Activated T-cell treated with anti-CD3 and anti-CD28 coated beads, Interleukin-2, amount 50 U/mL, for 72 hours (primary cell): ENCODE measurements around the gene NHSL1. TPM values are rescaled to one million over a fixed set of nuclear protein-coding genes. Genes with fewer than 3 reads are reported as not detected.
"Not testable (repeated sequence)": the region's sequence is repeated elsewhere in the genome, so short reads cannot be mapped to it uniquely, and the experiment has no call there.

ENCODE experiments used
- ATAC-seq, 2 donors: fragments of 150-1000 bp; cut with Tn5 transposase; replicated peaks in 1 of 2; 2 replicates each; pipeline ENCODE4 v1.10.0; 2021; ENCODE audit warnings: moderate library complexity in 2 of 2, mild to moderate bottlenecking in 1 of 2
- DNase-seq, 2 donors: peaks; one replicate each; pipeline ENCODE4 v3.0.0; 2021 to 2022; ENCODE audit warnings: mixed read lengths in 1 of 2
- H3K27ac Mint-ChIP-seq: one replicate; pipeline ENCODE4 v1.8.0; 2022; ENCODE audit warnings: mild to moderate bottlenecking, moderate library complexity, mixed read lengths
- H3K27me3 Mint-ChIP-seq: one replicate; pipeline ENCODE4 v1.8.0; 2022; ENCODE audit warnings: low read depth, mixed read lengths
- H3K36me3 Mint-ChIP-seq, 2 donors: one replicate each; pipeline ENCODE4 v1.8.0; 2022; ENCODE audit warnings: mixed read lengths in 2 of 2, mild to moderate bottlenecking in 1 of 2; ENCODE audit not compliant: insufficient read depth in 2 of 2
- H3K4me1 Mint-ChIP-seq: one replicate; pipeline ENCODE4 v1.8.0; 2022; ENCODE audit warnings: low read depth, mixed read lengths
- H3K4me3 Mint-ChIP-seq, 2 donors: one replicate each; pipeline ENCODE4 v1.8.0; 2022; ENCODE audit warnings: mild to moderate bottlenecking in 2 of 2, mixed read lengths in 2 of 2, moderate library complexity in 2 of 2
- H3K9me3 Mint-ChIP-seq, 2 donors: one replicate each; pipeline ENCODE4 v1.8.0; 2022; ENCODE audit warnings: mixed read lengths in 2 of 2
- total RNA-seq, 2 donors: library from RNA; stranded (reverse); gene quantifications; one replicate each; pipeline ENCODE4 v1.2.3, GENCODE V29; 2022

Gene NHSL1
- total RNA-seq, 2 donors from 2014 or later: 1.2 to 1.6 TPM

DNA sequence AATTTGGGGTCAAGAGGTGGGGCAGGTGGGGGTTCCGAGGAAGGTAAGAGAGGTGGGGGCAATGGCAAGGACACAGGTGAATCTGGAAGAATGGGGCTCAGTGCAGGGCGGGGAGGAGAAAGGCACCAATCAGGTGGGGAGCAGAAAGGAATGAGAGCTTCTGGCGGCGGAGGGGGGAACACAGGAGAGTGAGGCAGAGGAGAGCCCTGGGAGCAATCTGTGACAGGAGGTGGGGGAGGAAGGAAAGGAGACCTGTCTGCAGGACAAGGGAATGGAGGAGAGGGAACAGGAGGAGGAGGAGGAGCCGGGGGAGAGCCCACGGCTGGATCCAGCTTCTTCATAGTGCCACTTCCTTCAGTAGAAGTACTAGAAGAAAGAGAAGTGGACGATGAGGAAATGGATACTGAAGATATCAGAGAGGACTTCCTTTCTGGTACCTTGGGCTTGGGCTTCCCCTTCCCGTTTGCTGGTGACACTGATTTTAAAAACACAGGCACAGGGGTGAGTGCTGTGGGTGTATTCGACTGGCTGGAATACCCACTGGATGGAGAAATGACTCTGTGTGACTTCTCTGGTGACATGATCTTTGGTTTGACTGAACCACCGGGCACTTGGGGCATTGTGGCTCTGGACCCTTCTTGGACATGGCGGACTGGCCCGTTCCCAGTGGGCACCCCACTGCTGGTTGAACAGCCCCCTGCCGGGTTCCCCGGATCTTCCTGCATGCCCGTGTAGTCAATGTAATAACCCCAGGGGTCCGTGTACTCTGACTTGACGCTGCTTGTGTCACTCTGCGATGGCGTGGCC is 67.8 kb downstream of the NHSL1 start:
- DNase-seq: no peak
- Mint-ChIP-seq H3K4me3 (no peak overlapping the region), H3K4me1 (no peaks in the 10 kb centered on the region), H3K27me3 (no peaks in the 10 kb centered on the region), H3K9me3 (no peaks in the 10 kb centered on the region), H3K27ac (no peak overlapping the region), H3K36me3 (no peaks in the 10 kb centered on the region)
- no peak for ATAC-seq

DNA sequence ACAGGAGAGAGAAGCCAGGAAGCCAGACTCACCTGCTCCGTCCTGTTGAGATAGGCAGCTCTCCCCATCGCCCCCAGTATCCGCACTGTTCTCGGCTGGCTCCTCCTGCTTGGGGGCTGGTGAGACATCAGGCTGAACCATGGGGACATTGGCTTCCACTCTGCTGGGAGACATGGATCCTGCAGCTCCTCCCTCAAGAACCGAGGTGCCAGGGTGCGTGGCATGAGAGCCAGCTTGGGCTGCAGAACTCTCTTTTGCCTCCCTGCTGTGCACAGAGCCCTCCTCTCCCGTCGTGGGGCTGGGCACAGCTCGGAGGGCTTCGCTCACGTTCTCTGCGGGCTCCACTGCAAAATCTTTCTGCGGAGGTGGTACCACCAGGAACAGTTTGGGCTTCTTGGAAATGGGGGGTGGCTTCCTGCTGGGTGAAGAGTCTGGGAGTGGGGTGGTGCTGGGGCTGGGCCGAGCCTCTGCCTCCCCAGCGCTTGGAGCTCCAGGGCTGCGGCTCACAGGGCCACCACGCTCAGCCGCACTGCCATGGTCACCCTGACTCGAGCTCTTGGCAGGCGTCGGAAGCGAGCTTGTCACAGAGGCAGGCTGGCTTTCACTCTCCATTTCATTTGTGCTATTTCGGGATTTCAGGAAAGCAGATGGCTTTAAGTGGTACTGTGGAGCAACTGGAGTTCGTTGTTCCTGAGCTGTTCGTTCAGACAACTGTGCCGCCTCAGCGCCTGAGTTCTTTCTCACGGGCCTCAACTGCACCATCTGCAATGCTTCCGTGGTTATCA is 68.7 kb downstream of the NHSL1 start:
- H3K27ac Mint-ChIP-seq: no peak overlapping the region
- DNase-seq (no peak), ATAC-seq (no peak)
- no peaks in the 10 kb centered on the region for H3K36me3 Mint-ChIP-seq
- H3K4me3 Mint-ChIP-seq: no peak overlapping the region
- no peaks in the 10 kb centered on the region for H3K27me3 Mint-ChIP-seq
- H3K4me1 Mint-ChIP-seq: no peaks in the 10 kb centered on the region
- no peaks in the 10 kb centered on the region for H3K9me3 Mint-ChIP-seq

DNA sequence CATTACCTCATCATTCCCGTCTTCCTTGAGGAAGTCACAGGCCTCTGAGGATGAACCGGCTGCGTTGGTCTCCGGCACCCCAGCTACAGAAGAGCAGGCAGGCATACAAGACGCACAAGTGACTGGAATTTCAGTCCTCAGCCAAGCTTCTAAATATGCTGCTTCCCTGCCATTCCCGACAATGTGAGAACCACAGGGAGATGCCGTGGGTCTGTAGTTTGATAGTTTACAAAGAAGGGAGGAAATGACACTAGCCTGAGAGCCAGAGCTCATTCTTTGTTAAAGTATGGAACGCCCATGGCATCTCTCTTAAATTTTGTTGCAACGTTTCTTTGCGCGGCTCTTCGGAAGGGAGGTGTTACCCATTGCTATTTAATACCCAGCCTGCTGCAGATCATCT is 69.5 kb downstream of the NHSL1 start:
- no peak for ATAC-seq

DNA sequence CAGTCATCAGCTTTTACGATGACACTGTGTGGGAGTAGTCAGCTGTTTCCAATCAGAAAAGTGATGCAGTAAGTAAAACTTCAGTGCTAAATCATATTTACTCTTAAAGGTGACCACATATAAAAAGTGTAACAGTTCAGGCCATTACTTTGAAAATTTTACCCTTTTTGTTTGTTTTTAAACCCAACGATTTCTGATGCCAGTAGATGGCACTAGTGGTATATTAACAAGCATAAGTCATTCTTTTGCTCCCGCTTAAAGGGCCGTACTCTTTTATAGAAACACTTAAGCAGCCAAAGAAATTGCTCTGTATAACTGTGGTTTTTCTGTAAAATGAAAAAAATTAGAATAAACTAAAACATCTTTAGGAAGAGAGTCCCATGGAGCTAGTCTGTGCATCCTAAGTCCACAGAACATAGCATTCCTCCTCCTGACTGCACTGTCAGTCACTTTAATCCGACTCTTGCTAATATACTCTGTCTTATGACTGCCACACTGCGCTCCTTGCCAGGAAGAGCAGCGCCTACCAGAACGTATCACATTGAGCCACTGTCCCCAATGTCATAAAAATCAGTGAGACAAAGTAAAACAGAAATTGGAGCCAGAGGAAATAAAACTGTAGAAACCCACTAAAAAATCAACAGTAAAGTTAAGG is 70.2 kb downstream of the NHSL1 start:
- Mint-ChIP-seq H3K36me3 (no peaks in the 10 kb centered on the region), H3K4me1 (no peaks in the 10 kb centered on the region), H3K4me3 (no peak overlapping the region), H3K27ac (no peak overlapping the region), H3K9me3 (no peaks in the 10 kb centered on the region), H3K27me3 (no peaks in the 10 kb centered on the region)
- ATAC-seq (peak in 1 of 2 donors; percentile 56), DNase-seq (no peak)

More for the DNA sequence above, 69.5 kb downstream of the NHSL1 start:
- DNase-seq: no peak
- H3K9me3 Mint-ChIP-seq: no peaks in the 10 kb centered on the region
- no peak overlapping the region for H3K27ac Mint-ChIP-seq
- H3K4me1 Mint-ChIP-seq: no peaks in the 10 kb centered on the region
- no peak overlapping the region for H3K4me3 Mint-ChIP-seq
- no peaks in the 10 kb centered on the region for H3K36me3 Mint-ChIP-seq
- no peaks in the 10 kb centered on the region for H3K27me3 Mint-ChIP-seq

DNA sequence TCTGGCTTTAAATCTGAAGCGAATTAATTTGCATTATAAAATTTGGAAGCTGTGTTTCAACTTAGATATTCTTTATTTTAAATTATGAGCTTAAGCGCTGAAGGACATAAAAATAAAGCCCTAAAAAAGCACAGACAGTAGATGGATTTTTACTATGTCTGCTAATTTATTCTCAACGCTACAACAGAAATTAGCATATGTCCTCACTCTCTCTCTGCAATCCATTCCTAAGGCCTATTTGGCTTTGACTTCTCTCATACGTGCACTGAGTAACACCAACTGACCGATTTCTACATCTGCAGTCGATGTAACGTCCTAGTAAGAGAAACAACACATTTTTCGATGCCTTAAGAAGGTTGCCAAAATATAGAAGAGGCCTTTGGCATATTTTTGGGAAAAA is 71.6 kb downstream of the NHSL1 start:
- H3K4me1 Mint-ChIP-seq: peaks cover 6% of the 10 kb centered on the region
- no peak for DNase-seq
- H3K36me3 Mint-ChIP-seq: no peaks in the 10 kb centered on the region
- no peak for ATAC-seq
- H3K4me3 Mint-ChIP-seq: no peak overlapping the region
- H3K9me3 Mint-ChIP-seq: no peaks in the 10 kb centered on the region
- H3K27me3 Mint-ChIP-seq: no peaks in the 10 kb centered on the region
- no peak overlapping the region for H3K27ac Mint-ChIP-seq

DNA sequence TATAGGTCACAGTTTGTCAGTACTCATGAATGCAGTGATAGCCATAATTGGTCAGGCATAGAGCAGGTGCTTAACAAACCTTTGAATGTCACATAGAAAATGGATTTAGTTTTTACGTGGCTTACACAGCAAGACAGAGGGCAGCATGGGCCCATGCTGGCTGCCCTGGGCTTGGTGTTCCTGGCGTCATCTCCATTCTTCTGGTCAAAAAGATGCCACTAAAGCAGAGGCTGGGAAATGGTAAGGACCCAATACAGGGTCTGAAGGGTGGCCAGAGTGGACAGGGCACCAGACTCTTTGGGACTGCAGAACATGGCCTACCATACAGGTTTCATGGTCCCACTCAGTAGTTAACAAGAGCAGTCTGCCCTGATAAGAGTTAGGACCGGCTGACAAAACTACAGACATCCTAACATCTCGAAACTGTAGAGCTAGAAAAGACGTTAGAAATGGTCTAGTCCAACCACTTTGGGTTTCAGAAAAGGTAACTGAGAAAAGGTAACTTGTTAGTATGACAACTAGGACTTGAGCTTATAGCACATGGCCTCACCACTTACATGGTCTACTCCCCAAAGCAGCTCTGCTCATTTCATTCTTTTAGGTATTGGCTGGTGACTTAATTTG is 72.7 kb downstream of the NHSL1 start:
- H3K4me3 Mint-ChIP-seq: no peak overlapping the region
- DNase-seq (no peak), ATAC-seq (no peak)
- H3K27me3 Mint-ChIP-seq: no peaks in the 10 kb centered on the region
- no peaks in the 10 kb centered on the region for H3K36me3 Mint-ChIP-seq
- H3K4me1 Mint-ChIP-seq: peaks cover 6% of the 10 kb centered on the region
- H3K9me3 Mint-ChIP-seq: no peaks in the 10 kb centered on the region
- no peak overlapping the region for H3K27ac Mint-ChIP-seq

DNA sequence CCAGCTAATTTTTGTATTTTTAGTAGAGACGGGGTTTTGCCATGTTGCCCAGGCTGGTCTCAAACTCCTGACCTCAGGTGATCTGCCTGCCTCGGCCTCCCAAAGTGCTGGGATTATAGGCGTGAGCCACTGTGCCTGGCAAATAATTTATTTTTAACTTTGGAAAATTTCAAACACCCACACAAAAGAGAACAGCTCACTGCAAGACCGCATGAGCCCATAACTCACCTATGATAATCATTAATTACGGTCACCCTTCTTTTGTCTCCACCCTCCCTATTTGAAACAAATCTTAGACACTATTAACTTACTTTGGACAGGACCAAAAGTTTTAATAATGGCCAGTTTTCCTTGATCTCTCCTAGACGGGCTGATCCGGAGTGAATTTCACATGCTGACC is 74.0 kb downstream of the NHSL1 start:
- H3K36me3 Mint-ChIP-seq, H3K27ac Mint-ChIP-seq, H3K27me3 Mint-ChIP-seq, H3K9me3 Mint-ChIP-seq, ATAC-seq, H3K4me3 Mint-ChIP-seq, DNase-seq, H3K4me1 Mint-ChIP-seq: not testable (repeated sequence)

DNA sequence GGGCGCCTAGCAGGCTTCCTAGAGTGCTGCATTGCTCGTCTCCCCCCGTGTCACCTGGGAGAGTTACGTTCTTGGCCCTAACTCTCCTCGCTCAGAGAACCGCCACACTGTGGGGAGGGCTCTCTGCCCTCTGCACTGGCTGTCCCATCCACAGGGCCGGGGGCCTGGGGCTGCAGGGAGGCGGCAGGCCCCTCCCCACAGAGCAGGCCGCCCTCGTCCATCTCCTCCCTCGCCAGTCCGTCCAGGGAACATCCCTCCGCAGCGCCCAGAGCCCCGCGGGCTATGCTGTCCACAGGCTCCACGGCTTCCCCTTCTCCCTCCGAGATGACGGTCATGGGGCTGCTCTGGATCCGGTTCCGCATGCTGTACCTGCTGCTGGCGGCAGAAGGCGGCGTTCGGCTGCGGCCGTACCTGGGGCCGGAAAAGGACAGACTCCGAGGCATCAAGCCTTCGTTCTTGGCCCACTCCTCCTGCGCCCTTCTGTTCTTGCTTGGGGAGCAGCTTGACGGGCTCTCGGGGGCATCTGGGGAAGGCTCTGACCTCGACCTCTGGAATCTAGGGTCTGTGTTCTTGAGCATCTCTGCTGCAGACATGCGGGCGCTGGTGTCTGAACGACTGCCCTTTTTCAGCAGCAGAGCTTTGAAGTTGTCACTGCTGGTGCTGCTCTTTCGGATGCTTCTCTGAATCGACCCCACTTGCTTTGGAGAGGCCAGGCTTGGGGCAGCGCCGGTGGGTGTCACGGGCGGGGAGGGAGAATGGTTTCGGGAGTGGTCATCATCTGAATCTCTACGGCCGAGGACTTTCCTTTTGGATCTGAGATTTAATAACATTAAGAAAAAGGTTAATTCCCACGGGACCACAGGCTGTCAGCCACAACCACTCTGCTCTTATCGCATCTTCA is 75.0 kb downstream of the NHSL1 start:
- DNase-seq (no peak), ATAC-seq (no peak)
- Mint-ChIP-seq H3K27me3 (no peaks in the 10 kb centered on the region), H3K4me1 (peaks cover 6% of the 10 kb centered on the region), H3K36me3 (no peaks in the 10 kb centered on the region), H3K4me3 (no peak overlapping the region), H3K27ac (no peak overlapping the region), H3K9me3 (no peaks in the 10 kb centered on the region)

DNA sequence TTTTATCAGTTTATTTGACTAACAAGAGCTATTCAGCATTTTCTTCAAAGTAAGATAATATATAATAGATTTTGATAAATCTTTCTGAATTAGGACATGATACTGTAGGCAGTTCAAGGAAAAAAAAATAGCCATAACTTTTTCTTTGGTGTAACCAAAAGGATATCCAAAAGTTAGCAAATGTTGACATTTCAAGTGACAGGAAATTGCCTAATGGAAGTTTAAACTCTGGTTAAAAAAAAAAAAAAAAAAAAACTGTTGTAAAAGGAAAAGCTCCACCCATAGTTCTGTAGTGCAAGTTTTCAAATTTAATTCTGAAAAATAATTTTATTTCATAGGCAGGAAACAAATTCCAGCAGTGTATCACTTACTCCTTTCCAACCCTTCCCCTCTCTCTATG is 76.4 kb downstream of the NHSL1 start:
- Mint-ChIP-seq H3K27me3 (no peaks in the 10 kb centered on the region), H3K4me3 (no peak overlapping the region), H3K27ac (no peak overlapping the region), H3K9me3 (no peaks in the 10 kb centered on the region), H3K4me1 (peaks cover 15% of the 10 kb centered on the region), H3K36me3 (peaks cover 0 to 5% of the 10 kb centered on the region in 2 donors)
- ATAC-seq (no peak), DNase-seq (no peak)

DNA sequence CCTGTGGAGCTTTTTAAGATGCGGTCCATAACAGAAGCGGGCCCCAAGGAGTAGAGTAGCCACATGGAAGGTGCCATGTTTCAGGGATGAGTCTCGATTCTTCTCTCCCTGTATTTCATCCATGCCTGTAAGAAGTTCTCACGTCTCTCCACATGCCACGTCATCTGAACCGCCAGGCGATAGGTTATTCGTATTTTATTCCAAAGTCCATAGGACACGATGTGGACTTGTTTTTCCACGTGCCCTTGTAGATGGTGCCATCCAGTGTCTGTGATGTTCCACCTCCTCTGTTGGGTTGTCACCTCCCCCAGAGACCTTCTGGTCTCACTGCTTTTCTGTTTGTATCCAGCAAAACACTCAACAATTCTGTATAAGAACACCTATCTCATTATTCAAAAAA is 77.7 kb downstream of the NHSL1 start:
- Mint-ChIP-seq H3K36me3 (peaks cover 3 to 8% of the 10 kb centered on the region in 2 donors), H3K27me3 (no peaks in the 10 kb centered on the region)

DNA sequence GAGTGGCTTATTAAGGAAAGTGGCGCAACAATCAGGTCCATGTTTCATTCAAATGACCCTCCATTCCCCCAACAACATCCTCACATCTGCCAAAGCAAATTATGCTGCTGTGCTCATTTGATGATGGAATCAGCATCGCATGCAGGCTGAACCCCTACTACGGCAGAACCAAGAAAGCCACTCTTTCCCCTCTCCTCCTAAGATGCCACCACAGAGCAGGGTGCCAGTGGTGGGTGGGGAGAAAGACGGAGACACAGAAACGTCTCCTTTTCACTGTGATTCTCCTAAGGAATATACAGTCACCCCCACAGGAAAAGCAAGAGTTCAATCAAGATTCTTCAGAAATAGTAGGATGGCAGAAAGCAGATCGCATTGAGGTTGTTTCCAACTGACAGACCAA is 78.2 kb downstream of the NHSL1 start:
- H3K9me3 Mint-ChIP-seq: no peaks in the 10 kb centered on the region
- ATAC-seq (no peak), DNase-seq (no peak)
- H3K4me3 Mint-ChIP-seq: no peak overlapping the region
- H3K36me3 Mint-ChIP-seq: peaks cover 3 to 8% of the 10 kb centered on the region in 2 donors
- no peak overlapping the region for H3K27ac Mint-ChIP-seq
- no peaks in the 10 kb centered on the region for H3K27me3 Mint-ChIP-seq
- H3K4me1 Mint-ChIP-seq: peaks cover 23% of the 10 kb centered on the region

More for the DNA sequence above, 77.7 kb downstream of the NHSL1 start:
- DNase-seq (no peak), ATAC-seq (no peak)
- Mint-ChIP-seq H3K4me1 (peaks cover 23% of the 10 kb centered on the region), H3K9me3 (no peaks in the 10 kb centered on the region), H3K27ac (no peak overlapping the region), H3K4me3 (no peak overlapping the region)

DNA sequence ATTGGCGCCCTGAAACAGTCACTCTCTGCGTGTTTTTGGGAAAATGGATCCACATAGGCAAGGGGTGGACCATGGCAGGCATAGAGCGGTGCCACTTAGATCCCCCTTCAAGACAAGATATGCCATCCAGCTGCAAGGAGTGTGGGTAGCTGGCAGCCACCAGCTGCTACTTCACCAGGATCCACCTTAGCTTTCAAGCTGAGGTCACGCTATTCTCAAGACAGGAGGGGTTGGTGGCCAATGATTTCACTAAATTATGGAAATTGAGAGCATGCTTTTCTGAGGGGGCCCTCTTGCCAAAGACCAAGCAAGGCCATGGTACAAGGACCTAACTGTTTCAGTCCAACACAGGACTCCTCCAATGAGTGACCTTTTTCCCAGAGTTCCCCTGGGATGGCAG is 78.9 kb downstream of the NHSL1 start:
- Mint-ChIP-seq H3K4me1 (peaks cover 23% of the 10 kb centered on the region), H3K4me3 (no peak overlapping the region), H3K27me3 (no peaks in the 10 kb centered on the region), H3K9me3 (no peaks in the 10 kb centered on the region), H3K27ac (no peak overlapping the region), H3K36me3 (peaks cover 3 to 8% of the 10 kb centered on the region in 2 donors)
- ATAC-seq (no peak), DNase-seq (no peak)
